WTC11 (cell line): ENCODE results near the gene ZNF735. TPM values are rescaled to one million over a fixed set of nuclear protein-coding genes. Genes with fewer than 3 reads are reported as not detected.

Experiments used
- ATAC-seq: fragments of 200-7000 bp; cut with Tn5 transposase; 2 replicates; pipeline ENCODE4 v1.10.0; 2021; ENCODE audit warnings: mild to moderate bottlenecking, moderate library complexity
- CTCF ChIA-PET: fragments of 300-600 bp; sonication (Branson Sonifier 250); formaldehyde crosslinking; loops from one replicate; lab custom pipeline; 2021; ENCODE audit warnings: antibody characterized with exemption; lab: Charles Lee
- POLR2A ChIA-PET: fragments of 350-600 bp; sonication (Branson Sonifier 250); formaldehyde crosslinking; loops from one replicate; lab custom pipeline; 2021; ENCODE audit warnings: antibody characterized with exemption; lab: Charles Lee
- DNase-seq: peaks from one replicate; pipeline ENCODE4 v3.0.0; 2021; ENCODE audit warnings: low spot score
- H3K27ac Mint-ChIP-seq: 2 replicates; pipeline ENCODE4 v1.8.0; 2021; ENCODE audit warnings: mixed read lengths
- H3K27me3 Mint-ChIP-seq: 2 replicates; pipeline ENCODE4 v1.8.0; 2021; ENCODE audit warnings: low read depth, mild to moderate bottlenecking, moderate library complexity, mixed read lengths
- H3K36me3 Mint-ChIP-seq: 2 replicates; pipeline ENCODE4 v1.8.0; 2021; ENCODE audit warnings: mixed read lengths
- H3K4me1 Mint-ChIP-seq: 2 replicates; pipeline ENCODE4 v1.8.0; 2022; ENCODE audit warnings: mixed read lengths
- H3K4me3 Mint-ChIP-seq: 2 replicates; pipeline ENCODE4 v1.8.0; 2021; ENCODE audit warnings: mild to moderate bottlenecking, moderate library complexity, mixed read lengths
- H3K9me3 Mint-ChIP-seq: 2 replicates; pipeline ENCODE4 v1.8.0; 2021; ENCODE audit warnings: mixed read lengths
- ATF1 ChIP-seq: sonication (generic); formaldehyde crosslinking; IDR thresholded peaks from 2 replicates; pipeline ENCODE4 v1.8.1; 2023; ENCODE audit warnings: mild to moderate bottlenecking, moderate library complexity, missing genetic modification reagents
- CBFB ChIP-seq: sonication (generic); formaldehyde crosslinking; IDR thresholded peaks from 2 replicates; pipeline ENCODE4 v1.8.1; 2022; ENCODE audit warnings: mild to moderate bottlenecking, low read depth, missing genetic modification reagents
- GTF2I ChIP-seq: fragments of 250-450 bp; sonication (Bioruptor Pico); conservative IDR thresholded peaks from 2 replicates; pipeline ENCODE4 v1.4.0; 2021; ENCODE audit warnings: mild to moderate bottlenecking
- total RNA-seq: library from RNA; stranded (reverse); gene quantifications from 3 replicates; pipeline ENCODE4 v1.2.3, GENCODE V29; 2021

The ZNF735 gene
- total RNA-seq, 1 experiment from 2014 or later: not detected

- Mint-ChIP-seq H3K27me3 (peaks cover 4% of the 10 kb centered on the region), H3K27ac (no peak overlapping the region), H3K4me3 (no peak overlapping the region), H3K4me1 (no peaks in the 10 kb centered on the region), H3K36me3 (peaks cover 45% of the 10 kb centered on the region), H3K9me3 (peaks cover 52% of the 10 kb centered on the region)
- TF ChIP-seq GTF2I: no peak
- no peak for TF ChIP-seq ATF1
- TF ChIP-seq CBFB (CRISPR knock-in tag): no peak
- POLR2A ChIA-PET: no interaction called here
- ATAC-seq: no peak
- no peak for DNase-seq
- CTCF ChIA-PET: no interaction called here
Measured at GRCh38 chr7:64266341-64266919, 59.4 kb downstream of the ZNF735 start.

Other genes with a start within 250 kb of the ZNF735 start
- not detected in 3 replicates for gene ZNF722, start 208.4 kb upstream of the ZNF735 start, total RNA-seq
- gene ZNF727, start 161.8 kb upstream of the ZNF735 start, total RNA-seq: not detected in 3 replicates
- not detected in 3 replicates for gene ZNF679, start 21.3 kb downstream of the ZNF735 start, total RNA-seq
- gene ZNF736, start 106.8 kb downstream of the ZNF735 start, total RNA-seq: 0.02 to 0.07 TPM (median 0.02 TPM) in 3 replicates